ENCODE results near the gene GYS2. TPM values are rescaled to one million over a fixed set of nuclear protein-coding genes. Genes with fewer than 3 reads are reported as not detected.

GYS2 gene
- total and polyA plus RNA-seq, 9 donors = 0.12 to 0.86 (median 0.28) TPM; not detected in 3

DNA sequence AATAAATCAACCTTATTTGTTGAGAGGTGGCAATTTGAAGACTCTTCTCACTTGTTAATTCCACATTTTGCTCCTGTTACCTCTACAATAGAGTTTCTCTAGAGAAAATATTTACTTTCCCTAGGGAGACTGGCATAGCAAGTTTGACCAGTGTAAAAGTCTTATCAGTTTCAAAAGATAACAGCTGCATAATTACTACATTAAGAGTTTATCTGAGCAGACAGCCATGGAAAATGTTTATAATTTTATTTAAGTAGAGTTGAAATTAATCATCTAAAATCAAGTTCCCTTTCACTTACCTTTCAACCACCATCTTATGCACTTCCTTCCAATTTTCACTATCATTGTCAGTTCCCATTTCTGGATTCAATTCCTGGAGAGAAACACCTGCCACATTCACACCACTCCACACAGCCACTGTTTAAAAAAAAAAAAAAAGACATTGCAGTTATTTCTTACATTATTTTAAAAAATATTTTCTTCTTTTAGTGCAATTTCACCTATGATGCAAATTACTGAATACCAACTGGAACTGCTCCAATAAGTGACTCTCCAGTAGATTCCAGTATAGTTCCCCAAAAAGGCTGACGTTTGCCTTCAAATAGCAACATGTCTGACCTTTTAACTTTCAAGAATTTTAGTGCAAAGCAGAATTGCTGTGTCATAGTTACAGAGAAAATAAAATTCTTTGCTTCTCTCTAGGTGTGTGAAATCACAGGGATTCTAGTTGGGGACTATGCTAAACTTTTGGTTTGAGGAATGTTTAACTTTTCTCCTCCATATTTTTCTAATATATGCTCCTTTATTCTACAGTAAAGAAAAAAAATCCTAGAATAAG is 33.6 kb upstream of the GYS2 start:
- Histone ChIP-seq H3K4me3 (ENCODE audit: low read length) (no peak overlapping the region), H3K27ac (ENCODE audit: low read length) (no peak overlapping the region), H3K4me1 (ENCODE audit: control insufficient read depth, insufficient read depth, low read length) (no peaks in the 10 kb centered on the region), H3K36me3 (ENCODE audit: control insufficient read depth, insufficient read depth, low read length) (peaks cover 24% of the 10 kb centered on the region), H3K9me3 (replicated peaks; ENCODE audit: control insufficient read depth, low read depth, low read length) (no peaks in the 10 kb centered on the region), H3K27me3 (ENCODE audit: control insufficient read depth, insufficient read depth, low read length) (no peaks in the 10 kb centered on the region)
- DNase-seq = no peak
- WGBS (ENCODE audit: insufficient coverage) = no CpG with 5 or more reads among the region's 1 CpG

DNA sequence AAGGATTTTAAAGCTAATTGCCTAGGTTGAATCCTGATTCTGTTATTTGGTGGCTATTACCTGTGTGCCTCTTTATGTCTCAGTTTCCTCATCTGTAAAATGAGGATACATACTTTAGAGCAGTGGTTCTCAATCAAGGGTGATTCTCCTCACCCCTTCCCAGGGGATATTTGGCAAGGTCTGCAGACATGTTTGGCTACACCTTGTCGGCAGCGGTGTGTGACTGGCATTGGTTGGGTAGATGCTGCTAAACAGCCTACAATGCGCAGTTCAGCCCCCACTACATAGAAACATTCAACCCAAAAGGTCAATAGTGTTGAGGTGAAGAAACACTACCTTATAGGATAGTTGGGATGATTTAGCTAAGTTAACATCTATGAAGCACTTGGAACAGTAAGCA is 29.6 kb upstream of the GYS2 start:
- Histone ChIP-seq H3K4me1 (ENCODE audit: control insufficient read depth, insufficient read depth, low read length) (no peaks in the 10 kb centered on the region), H3K27ac (ENCODE audit: low read length) (no peak overlapping the region), H3K4me3 (ENCODE audit: low read length) (no peak overlapping the region), H3K27me3 (ENCODE audit: control insufficient read depth, insufficient read depth, low read length) (no peaks in the 10 kb centered on the region), H3K36me3 (ENCODE audit: control insufficient read depth, insufficient read depth, low read length) (peaks cover 14% of the 10 kb centered on the region), H3K9me3 (replicated peaks; ENCODE audit: control insufficient read depth, low read depth, low read length) (no peaks in the 10 kb centered on the region)
- DNase-seq = no peak
- no CpG with 5 or more reads among the region's 3 CpGs for WGBS (ENCODE audit: insufficient coverage)

DNA sequence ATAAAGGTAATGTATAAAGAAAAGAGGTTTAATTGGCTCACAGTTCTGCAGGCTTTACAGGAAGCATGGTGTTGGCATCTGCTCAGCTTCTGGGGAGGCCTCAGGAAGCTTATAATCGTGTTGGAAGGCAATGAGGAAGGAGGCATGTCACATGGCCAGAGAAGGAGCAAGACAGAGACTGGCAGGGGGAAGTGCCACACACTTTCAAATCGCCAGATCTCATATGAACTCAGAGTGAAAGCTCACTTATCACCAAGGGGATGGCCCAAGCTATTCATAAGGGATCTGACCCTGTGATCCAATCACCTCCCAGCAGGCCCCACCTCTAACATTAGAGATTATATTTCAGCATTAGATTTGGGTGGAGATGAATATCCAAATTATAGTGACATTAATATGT is 26.7 kb upstream of the GYS2 start:
- H3K9me3 ChIP-seq (replicated peaks; ENCODE audit: control insufficient read depth, low read depth, low read length) = no peaks in the 10 kb centered on the region
- no peak overlapping the region for H3K4me3 ChIP-seq (ENCODE audit: low read length)
- H3K36me3 ChIP-seq (ENCODE audit: control insufficient read depth, insufficient read depth, low read length) = peaks cover 12% of the 10 kb centered on the region
- 19% methylated on average over 2 of the region's 2 CpGs for WGBS (ENCODE audit: insufficient coverage)
- no peak overlapping the region for H3K27ac ChIP-seq (ENCODE audit: low read length)
- H3K4me1 ChIP-seq (ENCODE audit: control insufficient read depth, insufficient read depth, low read length) = no peaks in the 10 kb centered on the region
- DNase-seq = no peak
- H3K27me3 ChIP-seq (ENCODE audit: control insufficient read depth, insufficient read depth, low read length) = no peaks in the 10 kb centered on the region

DNA sequence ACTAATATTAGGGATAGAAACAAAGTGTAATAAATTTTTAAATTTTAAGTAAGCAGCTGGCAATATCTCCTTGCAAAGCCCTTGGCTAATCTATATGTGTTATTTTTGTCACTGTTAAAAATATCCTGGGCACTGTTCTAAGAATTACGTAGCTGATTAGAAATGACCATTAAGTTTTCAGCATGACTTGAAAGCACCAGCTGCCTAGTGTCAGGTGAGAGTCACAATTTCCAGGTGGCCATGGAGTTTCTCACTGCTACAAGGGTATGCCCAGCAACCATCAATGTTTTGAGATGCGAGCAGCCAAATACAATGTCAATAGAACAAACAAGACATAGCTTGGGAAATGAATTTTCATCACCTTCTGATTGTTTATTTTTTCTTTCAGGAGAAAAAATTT is 23.3 kb upstream of the GYS2 start:
- DNase-seq = no peak
- Histone ChIP-seq H3K36me3 (ENCODE audit: control insufficient read depth, insufficient read depth, low read length) (no peaks in the 10 kb centered on the region), H3K9me3 (replicated peaks; ENCODE audit: control insufficient read depth, low read depth, low read length) (no peaks in the 10 kb centered on the region), H3K27me3 (ENCODE audit: control insufficient read depth, insufficient read depth, low read length) (no peaks in the 10 kb centered on the region), H3K4me1 (ENCODE audit: control insufficient read depth, insufficient read depth, low read length) (no peaks in the 10 kb centered on the region), H3K4me3 (ENCODE audit: low read length) (no peak overlapping the region), H3K27ac (ENCODE audit: low read length) (no peak overlapping the region)
- WGBS (ENCODE audit: insufficient coverage) = 71% methylated on average over 1 of the region's 2 CpGs

DNA sequence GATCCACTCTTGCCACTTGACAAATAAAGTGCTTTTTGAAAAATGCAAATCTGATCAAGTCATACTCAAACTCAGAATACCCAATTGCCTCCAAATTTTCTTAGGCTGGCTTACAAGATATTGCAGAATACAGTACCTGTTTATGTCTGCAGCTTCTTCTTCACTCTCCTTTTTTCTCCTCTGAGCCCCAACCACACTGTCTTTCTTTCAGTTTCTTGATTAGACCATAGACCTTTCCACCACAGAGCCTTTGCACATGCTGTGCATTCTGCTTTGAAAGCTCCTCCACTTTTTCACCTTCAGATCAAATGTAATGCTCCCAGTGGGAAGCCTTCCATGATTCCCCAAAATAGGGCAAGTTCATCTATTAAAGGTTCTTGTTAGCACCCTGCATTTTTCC is 13.9 kb upstream of the GYS2 start:
- H3K27me3 ChIP-seq (ENCODE audit: control insufficient read depth, insufficient read depth, low read length) = no peaks in the 10 kb centered on the region
- no peaks in the 10 kb centered on the region for H3K36me3 ChIP-seq (ENCODE audit: control insufficient read depth, insufficient read depth, low read length)
- H3K27ac ChIP-seq (ENCODE audit: low read length) = no peak overlapping the region
- H3K9me3 ChIP-seq (replicated peaks; ENCODE audit: control insufficient read depth, low read depth, low read length) = no peaks in the 10 kb centered on the region
- H3K4me1 ChIP-seq (ENCODE audit: control insufficient read depth, insufficient read depth, low read length) = no peaks in the 10 kb centered on the region
- H3K4me3 ChIP-seq (ENCODE audit: low read length) = no peak overlapping the region
- no peak for DNase-seq

DNA sequence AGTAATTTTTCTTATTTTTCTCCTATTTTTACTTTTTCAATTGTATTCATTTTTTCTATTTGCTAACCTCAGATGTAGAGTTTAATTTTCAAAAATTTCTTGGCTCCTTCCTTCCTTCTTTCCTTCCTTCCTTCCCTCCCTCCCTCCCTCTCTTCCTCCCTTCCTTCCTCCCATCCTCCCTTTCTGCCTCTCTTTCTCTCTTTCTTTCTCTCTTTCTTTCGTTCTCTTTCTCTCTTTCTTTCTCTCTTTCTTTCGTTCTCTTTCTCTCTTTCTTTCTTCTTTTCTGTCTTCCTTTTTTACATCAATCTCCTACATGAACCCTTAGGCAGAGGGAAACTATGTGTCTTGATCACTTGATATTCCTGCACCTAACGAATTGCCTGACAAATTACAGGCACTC is 12.4 kb upstream of the GYS2 start:
- H3K4me1 ChIP-seq (ENCODE audit: control insufficient read depth, insufficient read depth, low read length) = no peaks in the 10 kb centered on the region
- DNase-seq = no peak
- no peaks in the 10 kb centered on the region for H3K27me3 ChIP-seq (ENCODE audit: control insufficient read depth, insufficient read depth, low read length)
- H3K36me3 ChIP-seq (ENCODE audit: control insufficient read depth, insufficient read depth, low read length) = no peaks in the 10 kb centered on the region
- WGBS (ENCODE audit: insufficient coverage) = 100% methylated on average over 1 of the region's 3 CpGs
- H3K27ac ChIP-seq (ENCODE audit: low read length) = no peak overlapping the region
- no peak overlapping the region for H3K4me3 ChIP-seq (ENCODE audit: low read length)
- no peaks in the 10 kb centered on the region for H3K9me3 ChIP-seq (replicated peaks; ENCODE audit: control insufficient read depth, low read depth, low read length)

DNA sequence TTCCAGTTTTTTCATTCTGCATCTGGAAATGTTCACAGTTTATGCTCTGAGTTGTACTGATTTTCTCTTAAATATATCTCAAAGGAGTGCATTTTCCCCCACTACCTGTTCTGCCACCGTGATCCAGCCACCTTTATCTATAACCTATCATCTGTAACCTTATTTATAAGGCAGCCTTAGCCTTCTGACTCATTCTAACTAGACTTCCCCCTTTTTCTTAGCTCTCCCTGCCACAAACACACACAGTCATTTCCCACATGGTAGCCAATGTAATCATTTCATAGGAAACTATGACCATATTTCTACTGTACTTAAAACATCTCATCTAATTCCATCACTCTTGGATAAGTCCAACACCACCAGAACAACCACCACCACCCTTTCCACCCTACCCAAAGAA is 10.8 kb upstream of the GYS2 start:
- DNase-seq = no peak
- WGBS (ENCODE audit: insufficient coverage) = 55% methylated on average over 1 of the region's 1 CpG
- Histone ChIP-seq H3K9me3 (replicated peaks; ENCODE audit: control insufficient read depth, low read depth, low read length) (no peaks in the 10 kb centered on the region), H3K27me3 (ENCODE audit: control insufficient read depth, insufficient read depth, low read length) (no peaks in the 10 kb centered on the region), H3K4me3 (ENCODE audit: low read length) (no peak overlapping the region), H3K27ac (ENCODE audit: low read length) (no peak overlapping the region), H3K4me1 (ENCODE audit: control insufficient read depth, insufficient read depth, low read length) (no peaks in the 10 kb centered on the region), H3K36me3 (ENCODE audit: control insufficient read depth, insufficient read depth, low read length) (no peaks in the 10 kb centered on the region)

DNA sequence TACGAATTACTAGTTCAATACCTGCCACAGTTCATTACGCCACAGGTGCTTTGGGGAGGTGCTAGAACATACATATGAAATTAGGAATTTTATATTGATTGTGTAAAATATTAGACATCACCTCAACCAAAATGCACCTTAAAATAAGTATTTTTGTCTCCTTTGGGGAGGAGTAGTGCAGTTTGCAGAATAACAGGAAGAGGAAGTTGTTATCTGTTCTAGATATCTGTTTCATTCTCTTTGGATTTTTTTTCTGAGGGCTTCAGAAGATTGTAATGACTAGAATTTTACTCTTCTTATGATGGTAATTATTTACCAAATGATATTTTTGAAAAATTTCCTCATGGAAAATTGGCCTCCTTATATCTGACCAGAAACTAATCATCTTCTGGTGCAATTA is 9.9 kb upstream of the GYS2 start:
- WGBS (ENCODE audit: insufficient coverage) = no CpG with 5 or more reads among the region's 2 CpGs
- Histone ChIP-seq H3K4me1 (ENCODE audit: control insufficient read depth, insufficient read depth, low read length) (no peaks in the 10 kb centered on the region), H3K9me3 (replicated peaks; ENCODE audit: control insufficient read depth, low read depth, low read length) (no peaks in the 10 kb centered on the region), H3K4me3 (ENCODE audit: low read length) (no peak overlapping the region), H3K27ac (ENCODE audit: low read length) (no peak overlapping the region), H3K36me3 (ENCODE audit: control insufficient read depth, insufficient read depth, low read length) (no peaks in the 10 kb centered on the region), H3K27me3 (ENCODE audit: control insufficient read depth, insufficient read depth, low read length) (no peaks in the 10 kb centered on the region)
- no peak for DNase-seq

DNA sequence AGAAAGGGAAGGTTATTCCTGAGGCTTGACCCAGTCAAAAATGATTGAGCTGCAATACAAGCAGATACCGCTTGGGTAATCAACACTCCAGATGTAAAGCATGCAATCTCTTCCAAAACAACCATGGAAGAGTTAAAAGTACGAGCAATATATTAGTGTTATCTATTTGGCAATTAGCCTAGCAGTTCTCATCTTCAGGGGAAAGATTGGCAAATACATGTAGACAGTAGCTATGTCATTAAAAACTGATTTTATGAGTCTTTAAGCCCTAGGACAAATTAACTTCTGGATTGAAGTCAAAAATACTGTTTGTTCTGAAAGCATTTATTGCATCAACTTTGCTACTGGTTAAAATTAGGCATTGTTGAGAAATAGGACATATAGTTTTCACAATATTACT is 9.3 kb upstream of the GYS2 start:
- H3K27me3 ChIP-seq (ENCODE audit: control insufficient read depth, insufficient read depth, low read length) = no peaks in the 10 kb centered on the region
- H3K4me3 ChIP-seq (ENCODE audit: low read length) = no peak overlapping the region
- no peak overlapping the region for H3K27ac ChIP-seq (ENCODE audit: low read length)
- H3K4me1 ChIP-seq (ENCODE audit: control insufficient read depth, insufficient read depth, low read length) = no peaks in the 10 kb centered on the region
- no peak for DNase-seq
- WGBS (ENCODE audit: insufficient coverage) = no CpG with 5 or more reads among the region's 2 CpGs
- no peaks in the 10 kb centered on the region for H3K9me3 ChIP-seq (replicated peaks; ENCODE audit: control insufficient read depth, low read depth, low read length)
- H3K36me3 ChIP-seq (ENCODE audit: control insufficient read depth, insufficient read depth, low read length) = no peaks in the 10 kb centered on the region

DNA sequence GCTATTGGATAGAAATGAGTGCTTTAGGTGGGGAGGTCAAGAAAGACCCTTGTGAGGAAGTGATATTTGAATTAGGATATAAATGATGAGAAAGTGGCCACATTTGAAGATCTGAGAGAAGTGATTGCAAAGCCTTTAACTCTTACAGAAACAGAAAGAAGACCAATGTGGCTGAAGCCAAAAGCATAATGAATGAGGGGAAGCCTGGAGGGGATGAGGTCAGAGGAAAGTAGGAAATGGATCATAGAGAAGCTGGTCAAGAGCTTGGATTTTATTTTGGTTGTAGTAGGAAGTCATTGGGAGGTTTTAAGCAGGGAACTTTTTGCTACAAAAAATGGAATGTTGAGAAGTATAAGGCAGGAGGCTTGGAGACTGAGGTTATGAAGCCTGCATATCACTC is 3.5 kb upstream of the GYS2 start:
- no peaks in the 10 kb centered on the region for H3K36me3 ChIP-seq (ENCODE audit: control insufficient read depth, insufficient read depth, low read length)
- H3K27ac ChIP-seq (ENCODE audit: low read length) = no peak overlapping the region
- no peak overlapping the region for H3K4me3 ChIP-seq (ENCODE audit: low read length)
- H3K27me3 ChIP-seq (ENCODE audit: control insufficient read depth, insufficient read depth, low read length) = no peaks in the 10 kb centered on the region
- H3K4me1 ChIP-seq (ENCODE audit: control insufficient read depth, insufficient read depth, low read length) = no peaks in the 10 kb centered on the region
- H3K9me3 ChIP-seq (replicated peaks; ENCODE audit: control insufficient read depth, low read depth, low read length) = no peaks in the 10 kb centered on the region
- no peak for DNase-seq

DNA sequence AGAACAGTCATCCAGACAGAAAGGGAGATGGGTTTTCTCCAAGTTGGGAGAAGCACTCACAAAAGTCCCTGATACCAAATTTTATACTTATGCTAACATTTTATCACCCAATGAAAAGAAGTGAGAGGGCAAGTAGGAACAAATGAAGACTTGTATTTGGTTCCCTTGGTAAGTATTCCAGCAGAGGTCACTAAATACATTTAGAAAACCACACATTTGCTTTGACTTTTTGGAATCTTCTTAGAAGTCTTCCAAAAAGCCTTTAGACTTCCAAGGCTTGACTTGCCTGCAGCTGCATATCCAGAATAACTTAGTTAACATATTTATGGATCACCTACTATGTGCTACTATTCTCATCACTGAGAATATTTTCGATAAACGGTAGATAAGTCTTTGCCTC is 3.1 kb upstream of the GYS2 start:
- Histone ChIP-seq H3K27me3 (ENCODE audit: control insufficient read depth, insufficient read depth, low read length) (no peaks in the 10 kb centered on the region), H3K9me3 (replicated peaks; ENCODE audit: control insufficient read depth, low read depth, low read length) (no peaks in the 10 kb centered on the region), H3K27ac (ENCODE audit: low read length) (no peak overlapping the region), H3K4me3 (ENCODE audit: low read length) (no peak overlapping the region), H3K4me1 (ENCODE audit: control insufficient read depth, insufficient read depth, low read length) (no peaks in the 10 kb centered on the region), H3K36me3 (ENCODE audit: control insufficient read depth, insufficient read depth, low read length) (no peaks in the 10 kb centered on the region)
- DNase-seq = peak; percentile 57
- no CpG with 5 or more reads among the region's 2 CpGs for WGBS (ENCODE audit: insufficient coverage)

Data from muscle of leg (tissue), 11 donors.